BLaER1 (cell line): Measurements from ENCODE around the gene LYST.

Experiments used
- H3K27ac ChIP-seq: shearing (Covaris generic); formaldehyde crosslinking; 2 replicates; pipeline ENCODE4 v1.8.1; 2022
- H3K27me3 ChIP-seq: shearing (Covaris generic); formaldehyde crosslinking; 2 replicates; pipeline ENCODE4 v1.8.1; 2022
- H3K36me3 ChIP-seq: shearing (Covaris generic); formaldehyde crosslinking; 2 replicates; pipeline ENCODE4 v1.8.1; 2022
- H3K4me1 ChIP-seq: shearing (Covaris generic); formaldehyde crosslinking; 2 replicates; pipeline ENCODE4 v1.8.1; 2022
- H3K4me2 ChIP-seq: shearing (Covaris generic); formaldehyde crosslinking; 2 replicates; pipeline ENCODE4 v1.8.1; 2022
- H3K4me3 ChIP-seq: shearing (Covaris generic); formaldehyde crosslinking; 2 replicates; pipeline ENCODE4 v1.8.1; 2022
- H3K9ac ChIP-seq: shearing (Covaris generic); formaldehyde crosslinking; 2 replicates; pipeline ENCODE4 v1.8.1; 2022
- H3K9me3 ChIP-seq: shearing (Covaris generic); formaldehyde crosslinking; 2 replicates; pipeline ENCODE4 v1.8.1; 2022
- H4K20me1 ChIP-seq: shearing (Covaris generic); formaldehyde crosslinking; 2 replicates; pipeline ENCODE4 v1.8.1; 2022
- Cebpa-rat ChIP-seq: shearing (Covaris generic); IDR thresholded peaks from 2 replicates; pipeline ENCODE4 v1.8.1; 2022

The LYST gene

GRCh38 chr1:235844776-235845175, 21.9 kb downstream of the LYST start:
- 0 out of 2 replicates have a peak overlapping the region, but pooled peaks have one; percentile 19 for H3K4me2 ChIP-seq
- peaks cover 4% of the 10 kb centered on the region; the same call in 1 of the 2 replicates for H3K36me3 ChIP-seq
- no peak for TF ChIP-seq Cebpa-rat
- no peak overlapping the region for H3K4me3 ChIP-seq
- H4K20me1 ChIP-seq, result no peaks in the 10 kb centered on the region
- peaks cover 9% of the 10 kb centered on the region; the same call in 1 of the 2 replicates for H3K9me3 ChIP-seq
- H3K4me1 ChIP-seq, result peaks cover 24% of the 10 kb centered on the region
- H3K27me3 ChIP-seq, result no peaks in the 10 kb centered on the region
- no peak overlapping the region for H3K27ac ChIP-seq
- no peak overlapping the region for H3K9ac ChIP-seq

DNA sequence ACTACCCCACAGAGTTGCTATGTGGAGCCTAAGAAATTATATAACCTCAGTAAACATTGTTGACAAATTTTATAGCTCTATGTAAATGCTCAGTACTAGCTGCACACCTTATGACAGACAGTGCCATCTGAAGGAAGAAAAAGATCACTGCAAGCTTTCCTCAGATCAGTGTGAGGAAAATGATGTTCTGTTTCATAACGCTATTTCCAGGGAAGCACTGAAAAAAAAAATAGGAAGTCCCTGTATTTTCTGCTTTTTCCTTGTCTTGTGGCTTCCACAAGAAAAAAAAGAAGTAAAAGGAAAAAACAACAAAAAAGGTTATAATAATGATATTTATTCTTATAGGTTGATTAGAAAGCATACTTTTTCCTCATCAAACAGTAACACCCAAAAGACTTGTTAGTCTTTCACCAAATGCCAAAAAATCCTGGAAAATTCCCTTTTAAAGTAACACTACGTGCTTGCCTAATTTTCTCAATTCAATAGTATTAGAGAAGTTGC, 23.2 kb downstream of the LYST start:
- no peak overlapping the region for H3K27ac ChIP-seq
- TF ChIP-seq Cebpa-rat, result no peak

DNA sequence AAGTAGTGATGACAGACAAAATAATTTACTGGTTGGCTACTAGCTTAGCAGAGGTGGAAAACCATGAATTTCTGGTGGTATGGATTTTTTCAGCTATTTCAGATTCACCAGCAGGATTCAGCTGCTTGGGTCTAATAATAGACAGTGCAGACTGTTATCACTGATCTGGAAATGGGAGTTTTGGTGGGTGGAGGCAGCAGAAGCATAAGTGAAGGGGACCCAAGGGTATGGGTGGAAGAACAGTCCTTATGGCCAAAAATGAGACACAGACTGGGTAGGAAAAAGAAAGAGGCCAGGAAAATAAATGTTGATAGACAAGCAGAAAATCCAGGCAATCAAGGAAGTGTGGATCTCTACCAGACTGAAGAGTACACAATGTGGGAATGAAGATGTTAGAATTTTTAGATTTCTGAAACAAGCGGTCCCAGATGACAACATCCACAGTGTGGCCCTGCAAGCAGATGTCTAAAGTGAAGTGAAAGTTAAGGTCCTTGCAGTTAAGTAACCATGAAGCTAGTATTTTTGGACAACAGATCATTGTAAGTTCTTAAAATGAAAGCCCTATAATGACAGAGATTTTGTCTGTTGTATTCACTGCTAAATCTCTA, 24.7 kb downstream of the LYST start:
- Histone ChIP-seq H3K4me3 (no peak overlapping the region), H3K4me1 (peaks cover 24% of the 10 kb centered on the region), H3K27ac (no peak overlapping the region), H3K27me3 (no peaks in the 10 kb centered on the region), H3K4me2 (peak overlapping the region; percentile 32; the same call in 1 of the 2 replicates), H3K36me3 (no peaks in the 10 kb centered on the region), H4K20me1 (no peaks in the 10 kb centered on the region), H3K9ac (no peak overlapping the region), H3K9me3 (peaks cover 4% of the 10 kb centered on the region; the same call in 1 of the 2 replicates)
- TF ChIP-seq Cebpa-rat, result no peak

More for the DNA sequence above, 23.2 kb downstream of the LYST start:
- Histone ChIP-seq H4K20me1 (no peaks in the 10 kb centered on the region), H3K9me3 (peaks cover 9% of the 10 kb centered on the region; the same call in 1 of the 2 replicates), H3K9ac (no peak overlapping the region), H3K4me1 (peaks cover 24% of the 10 kb centered on the region), H3K4me2 (no peak overlapping the region), H3K27me3 (no peaks in the 10 kb centered on the region), H3K36me3 (peaks cover 4% of the 10 kb centered on the region; the same call in 1 of the 2 replicates), H3K4me3 (no peak overlapping the region)

DNA sequence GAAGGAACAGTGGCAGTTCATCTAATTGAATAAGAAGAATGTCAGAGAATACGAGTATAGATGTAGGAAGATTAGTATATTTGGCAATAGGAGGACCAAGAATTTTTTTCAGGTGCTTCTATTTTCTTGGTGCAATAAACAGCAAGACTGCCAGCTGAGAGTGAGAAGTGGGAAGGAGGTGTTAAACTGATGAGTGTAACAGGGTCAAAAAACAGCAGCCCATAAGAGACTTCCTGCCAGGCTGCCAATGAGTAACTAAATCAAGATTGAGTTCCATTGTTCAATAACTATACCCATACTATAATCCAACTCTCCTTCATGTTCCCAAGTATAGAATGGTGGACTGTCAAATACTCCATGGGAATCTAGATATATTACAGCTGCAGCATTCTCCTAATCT, 28.7 kb downstream of the LYST start:
- H3K27ac ChIP-seq, result no peak overlapping the region

DNA sequence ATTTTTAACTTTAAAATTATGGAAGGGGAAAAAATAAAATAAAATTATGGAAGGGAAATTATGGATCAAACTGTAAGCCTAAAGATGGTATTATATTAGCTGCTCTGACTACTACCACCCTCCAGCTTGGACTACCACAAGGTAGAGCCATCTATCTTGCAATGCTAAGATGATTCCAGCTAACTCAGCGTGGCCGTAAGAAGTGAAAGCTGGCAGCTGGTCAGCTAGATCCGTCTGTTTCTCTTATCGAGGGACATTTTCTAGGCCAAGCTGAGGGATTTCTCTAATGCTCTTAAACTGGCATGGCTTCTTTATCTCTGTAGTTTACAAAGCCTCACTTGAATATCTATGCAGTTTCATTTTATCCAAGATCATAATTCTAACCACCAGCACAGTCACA, 31.5 kb downstream of the LYST start:
- H3K9ac ChIP-seq, result no peak overlapping the region
- no peaks in the 10 kb centered on the region for H3K4me1 ChIP-seq
- H4K20me1 ChIP-seq, result no peaks in the 10 kb centered on the region
- no peak for TF ChIP-seq Cebpa-rat
- H3K9me3 ChIP-seq, result no peaks in the 10 kb centered on the region
- H3K36me3 ChIP-seq, result peaks cover 1% of the 10 kb centered on the region; the same call in 1 of the 2 replicates
- H3K4me3 ChIP-seq, result no peak overlapping the region
- no peaks in the 10 kb centered on the region for H3K27me3 ChIP-seq
- H3K27ac ChIP-seq, result no peak overlapping the region
- no peak overlapping the region for H3K4me2 ChIP-seq

More for the DNA sequence above, 28.7 kb downstream of the LYST start:
- no peaks in the 10 kb centered on the region for H3K27me3 ChIP-seq
- H3K9me3 ChIP-seq, result no peaks in the 10 kb centered on the region
- no peaks in the 10 kb centered on the region for H4K20me1 ChIP-seq
- H3K9ac ChIP-seq, result no peak overlapping the region
- no peak overlapping the region for H3K4me2 ChIP-seq
- H3K4me3 ChIP-seq, result no peak overlapping the region
- H3K36me3 ChIP-seq, result no peaks in the 10 kb centered on the region
- H3K4me1 ChIP-seq, result peaks cover 15% of the 10 kb centered on the region
- TF ChIP-seq Cebpa-rat, result no peak

- Histone ChIP-seq H3K9me3 (no peaks in the 10 kb centered on the region), H3K4me2 (no peak overlapping the region), H3K4me3 (no peak overlapping the region), H3K36me3 (peaks cover 4% of the 10 kb centered on the region; the same call in 1 of the 2 replicates), H4K20me1 (no peaks in the 10 kb centered on the region), H3K4me1 (no peaks in the 10 kb centered on the region), H3K27ac (no peak overlapping the region), H3K27me3 (no peaks in the 10 kb centered on the region), H3K9ac (no peak overlapping the region)
- TF ChIP-seq Cebpa-rat, result no peak
These were observed 32.1 kb downstream of the LYST start for GRCh38 chr1:235834620-235835019.

DNA sequence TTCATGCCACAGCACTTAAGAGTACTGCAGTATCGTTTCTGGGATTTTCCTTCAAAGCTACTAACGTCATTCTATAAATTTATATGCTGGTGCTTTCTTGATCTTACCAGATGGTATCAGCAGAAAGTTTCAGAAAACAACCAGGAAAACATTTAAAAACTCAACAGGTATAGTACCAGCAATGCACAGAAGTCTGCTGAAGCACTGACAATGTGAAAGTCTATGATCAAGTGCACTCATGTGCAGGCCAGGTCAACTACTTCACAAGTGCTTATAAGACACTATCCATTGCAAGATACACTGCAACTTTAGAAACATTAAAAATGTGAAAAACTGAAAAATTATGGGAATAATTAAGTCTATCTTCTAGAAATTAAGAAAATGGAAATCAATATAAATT, 34.7 kb downstream of the LYST start:
- Histone ChIP-seq H3K36me3 (peaks cover 8% of the 10 kb centered on the region), H4K20me1 (no peaks in the 10 kb centered on the region), H3K27me3 (no peaks in the 10 kb centered on the region), H3K4me3 (no peak overlapping the region), H3K4me2 (no peak overlapping the region), H3K27ac (no peak overlapping the region), H3K9me3 (no peaks in the 10 kb centered on the region), H3K4me1 (no peaks in the 10 kb centered on the region), H3K9ac (no peak overlapping the region)
- TF ChIP-seq Cebpa-rat, result no peak

GRCh38 chr1:235831148-235831547, 35.6 kb downstream of the LYST start:
- peaks cover 8% of the 10 kb centered on the region for H3K36me3 ChIP-seq
- no peaks in the 10 kb centered on the region for H3K9me3 ChIP-seq
- H3K4me3 ChIP-seq, result no peak overlapping the region
- no peak overlapping the region for H3K27ac ChIP-seq
- no peak overlapping the region for H3K9ac ChIP-seq
- no peaks in the 10 kb centered on the region for H3K27me3 ChIP-seq
- H3K4me1 ChIP-seq, result no peaks in the 10 kb centered on the region
- H3K4me2 ChIP-seq, result no peak overlapping the region
- TF ChIP-seq Cebpa-rat, result no peak
- no peaks in the 10 kb centered on the region for H4K20me1 ChIP-seq

DNA sequence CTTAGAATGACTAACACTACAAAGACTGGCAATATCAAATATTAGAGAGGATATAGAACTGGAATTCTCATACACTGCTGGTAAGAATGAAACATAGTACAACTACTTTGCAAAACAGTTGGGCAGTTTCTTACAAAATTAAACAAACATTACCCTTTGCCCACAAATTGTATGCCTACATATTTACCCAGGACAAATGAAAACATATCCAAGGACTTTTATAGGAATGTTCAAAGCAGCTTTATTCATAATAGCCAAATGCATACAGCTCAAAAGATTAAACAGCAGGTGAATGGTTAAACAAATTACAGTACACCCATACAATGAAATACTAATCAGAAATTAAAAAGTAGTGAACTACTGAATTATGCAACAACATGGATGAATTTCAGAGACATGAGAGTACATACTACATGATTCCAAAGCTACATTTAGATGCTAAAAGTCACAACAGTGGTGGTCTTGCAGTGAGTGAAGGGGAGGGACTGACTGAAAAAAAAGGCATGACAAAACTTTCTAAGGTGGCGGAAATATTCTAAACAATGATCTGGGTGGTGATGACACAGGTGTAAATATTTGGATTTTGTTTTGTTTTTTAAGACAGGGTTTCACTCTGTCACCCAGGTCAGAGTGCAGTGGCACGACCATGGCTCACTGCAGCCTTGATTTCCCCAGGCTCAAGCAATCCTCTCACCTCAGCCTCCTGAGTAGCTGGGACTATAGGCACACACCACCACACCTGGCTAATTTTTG, 40.4 kb downstream of the LYST start:
- H3K9ac ChIP-seq, result no peak overlapping the region
- no peak overlapping the region for H3K4me3 ChIP-seq
- no peaks in the 10 kb centered on the region for H3K9me3 ChIP-seq
- H3K27ac ChIP-seq, result no peak overlapping the region
- no peaks in the 10 kb centered on the region for H4K20me1 ChIP-seq
- no peak overlapping the region for H3K4me2 ChIP-seq
- peaks cover 8% of the 10 kb centered on the region for H3K36me3 ChIP-seq
- H3K4me1 ChIP-seq, result no peaks in the 10 kb centered on the region
- H3K27me3 ChIP-seq, result no peaks in the 10 kb centered on the region
- TF ChIP-seq Cebpa-rat, result no peak

DNA sequence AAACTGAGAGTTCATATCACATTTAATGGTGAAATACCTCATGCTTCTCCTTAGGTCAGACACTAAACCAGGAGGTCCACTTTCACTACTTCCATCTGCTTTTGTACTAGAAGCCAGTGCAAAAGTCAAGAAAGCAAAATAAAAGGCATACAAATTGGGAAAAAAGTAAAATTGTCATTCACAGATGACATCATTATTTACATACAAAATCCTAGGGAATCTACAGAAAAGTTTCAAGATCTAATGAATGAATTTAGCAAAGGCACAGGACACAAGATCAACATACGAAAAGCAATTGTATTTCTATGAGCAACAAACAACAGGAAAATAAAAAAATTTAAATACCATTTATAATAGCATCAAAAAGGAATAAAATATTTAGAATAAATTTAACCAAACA, 41.5 kb downstream of the LYST start:
- peaks cover 6% of the 10 kb centered on the region for H3K36me3 ChIP-seq
- H3K4me2 ChIP-seq, result no peak overlapping the region
- H3K4me3 ChIP-seq, result no peak overlapping the region
- no peak overlapping the region for H3K9ac ChIP-seq
- no peaks in the 10 kb centered on the region for H3K4me1 ChIP-seq
- H3K27ac ChIP-seq, result no peak overlapping the region
- H3K9me3 ChIP-seq, result no peaks in the 10 kb centered on the region
- TF ChIP-seq Cebpa-rat, result no peak
- no peaks in the 10 kb centered on the region for H4K20me1 ChIP-seq
- H3K27me3 ChIP-seq, result no peaks in the 10 kb centered on the region
